Endometrial microvascular endothelial cells (primary cell): ENCODE data around the gene LAMB3. TPM values are rescaled to one million over a fixed set of nuclear protein-coding genes. Genes with fewer than 3 reads are reported as not detected.
"Not testable (repeated sequence)": the region's sequence is repeated elsewhere in the genome, so short reads cannot be mapped to it uniquely, and the experiment has no call there.

Experiments
- in situ Hi-C: cut with HindIII; loops from 2 replicates; pipeline ENCODE4 v1.10.0; 2017; ENCODE audit warnings: low sequenced_read_pairs, low pct_unique_long_range_greater_than_20kb; ENCODE audit errors: inconsistent ontology term
- total RNA-seq: library from RNA; depleted of rRNA; stranded (reverse); fragments of >200 nt; gene quantifications from one replicate; pipeline ENCODE4 v1.2.3, GENCODE V29; 2015; ENCODE audit errors: inconsistent ontology term

The LAMB3 gene
- 15.8 TPM for total RNA-seq

DNA sequence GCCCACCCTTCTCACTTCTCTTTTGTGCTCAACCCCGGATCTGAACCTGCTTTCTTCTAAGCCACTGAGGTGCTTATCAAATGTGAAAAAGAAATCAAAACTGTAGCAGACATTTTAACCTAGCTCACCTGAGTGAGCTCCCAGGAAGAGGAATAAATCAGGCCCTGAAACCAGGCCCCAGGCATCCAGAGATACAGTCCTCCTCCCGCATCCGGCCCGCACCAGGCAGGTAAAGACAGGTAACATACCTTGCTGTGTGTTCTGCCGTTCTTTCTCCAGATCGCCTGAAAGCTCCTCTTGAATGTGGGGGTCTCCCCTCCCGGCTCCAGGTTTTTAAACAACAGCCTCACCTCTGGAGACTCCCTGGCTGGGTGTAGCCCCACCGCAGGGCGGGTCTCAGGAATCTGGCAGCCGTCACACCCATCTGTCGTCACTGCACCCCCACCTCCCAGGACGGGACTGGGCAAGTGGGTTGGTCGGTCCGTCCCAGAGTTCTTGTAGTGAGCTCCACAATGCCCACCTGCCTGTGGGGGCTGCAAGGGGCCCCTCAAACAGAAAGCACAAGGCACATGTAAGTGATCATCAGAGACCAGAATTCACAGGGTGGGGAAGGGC, at the start of gene LAMB3:
Gene LAMB3 (minus strand): TSS at position 305 of the 615 bp plus-strand sequence. CDS start 1,481 bp downstream, outside the sequence.
- in situ Hi-C loops, result no loop called here

DNA sequence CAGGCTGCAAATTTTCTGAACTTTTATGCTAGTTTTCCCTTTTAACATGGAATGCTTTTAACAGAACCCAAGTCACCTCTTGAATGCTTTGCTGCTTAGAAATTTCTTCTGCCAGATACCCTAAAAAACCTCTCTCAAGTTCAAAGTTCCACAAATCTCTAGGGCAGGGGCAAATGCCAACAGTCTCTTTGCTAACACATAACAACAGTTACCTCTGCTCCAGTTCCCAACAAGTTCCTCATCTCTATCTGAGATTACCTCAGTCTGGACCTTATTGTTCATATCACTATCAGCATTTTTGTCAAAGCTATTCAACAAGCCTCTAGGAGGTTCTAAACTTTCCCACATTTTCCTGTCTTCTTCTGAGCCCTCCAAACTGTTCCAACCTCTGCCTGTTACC, 48.5 kb upstream of the LAMB3 start:
- in situ Hi-C loops, result not testable (repeated sequence)

DNA sequence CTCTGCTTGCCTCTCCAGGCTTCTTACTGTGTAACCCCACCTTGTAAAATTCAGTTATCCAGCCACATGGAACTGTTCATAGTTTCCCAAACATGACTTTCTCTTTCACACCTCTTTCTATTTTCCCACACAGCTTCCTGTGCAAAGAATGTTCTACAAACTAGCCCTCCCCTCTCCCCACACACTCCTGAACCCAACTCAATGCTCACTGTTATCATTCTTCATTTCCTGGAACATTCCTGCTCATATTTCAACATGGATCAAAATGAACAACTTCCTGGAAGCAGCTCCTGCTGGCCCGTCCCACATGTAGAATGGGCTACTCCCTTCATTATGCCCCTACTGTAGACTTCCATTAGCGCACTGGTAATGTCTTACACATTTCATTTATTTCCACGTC, 44.9 kb upstream of the LAMB3 start:
- in situ Hi-C loops, result no loop called here

DNA sequence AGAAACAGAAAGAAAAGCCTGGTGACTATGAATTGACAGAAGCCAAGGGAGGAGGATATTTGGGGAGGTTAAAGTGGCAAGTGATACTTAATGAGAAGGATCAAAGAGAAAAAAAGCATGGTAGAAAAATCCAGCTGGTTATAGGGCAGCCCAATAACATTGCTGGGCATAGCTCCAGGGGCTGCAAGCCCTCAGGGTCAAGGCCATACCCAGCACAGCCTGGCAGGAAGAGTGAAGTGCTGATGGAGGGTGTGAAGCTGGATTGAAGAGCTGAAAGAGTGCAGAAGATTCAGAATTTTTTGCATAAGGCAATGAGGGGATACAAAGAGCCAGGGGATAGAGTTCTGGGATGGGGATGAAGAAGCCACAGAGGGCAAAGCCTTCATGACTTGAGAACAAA, 44.4 kb upstream of the LAMB3 start:
- in situ Hi-C loops, result no loop called here

DNA sequence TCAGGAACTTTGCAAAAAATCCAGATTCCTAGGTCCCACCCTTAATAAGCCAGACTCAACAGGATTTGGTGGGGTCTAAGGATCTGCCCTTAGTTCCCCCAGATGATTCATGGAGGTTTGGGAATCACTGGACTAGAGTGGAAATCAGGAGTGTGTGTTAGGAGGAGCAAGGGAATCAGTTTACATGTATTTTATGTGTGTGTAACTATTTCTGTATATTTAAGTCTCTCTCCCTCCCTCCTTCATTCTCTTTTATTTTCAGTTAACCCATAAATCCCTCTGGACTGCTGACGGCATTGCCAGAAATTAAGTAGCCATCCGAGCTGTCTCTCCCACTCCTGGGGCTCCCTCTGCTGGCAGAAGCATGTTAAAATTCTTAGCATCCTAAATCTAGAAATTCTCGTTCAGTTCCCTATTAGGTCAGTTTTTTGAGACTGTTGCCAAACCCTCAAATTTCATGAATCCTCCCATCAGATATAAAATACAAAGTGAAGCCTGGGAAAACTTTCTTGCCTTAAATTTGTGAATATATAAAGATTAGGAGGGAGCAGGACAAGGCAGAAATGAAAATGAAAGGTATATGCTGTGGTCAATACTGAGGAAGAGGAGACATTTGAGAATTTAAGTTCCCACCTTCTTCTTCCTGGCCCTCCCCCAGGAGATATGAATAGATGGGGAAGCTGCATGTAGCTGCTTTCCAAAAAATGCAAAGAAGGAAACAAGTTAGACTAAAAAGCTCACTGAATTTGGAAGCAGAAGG, 40.7 kb upstream of the LAMB3 start:
- in situ Hi-C loops, result no loop called here

DNA sequence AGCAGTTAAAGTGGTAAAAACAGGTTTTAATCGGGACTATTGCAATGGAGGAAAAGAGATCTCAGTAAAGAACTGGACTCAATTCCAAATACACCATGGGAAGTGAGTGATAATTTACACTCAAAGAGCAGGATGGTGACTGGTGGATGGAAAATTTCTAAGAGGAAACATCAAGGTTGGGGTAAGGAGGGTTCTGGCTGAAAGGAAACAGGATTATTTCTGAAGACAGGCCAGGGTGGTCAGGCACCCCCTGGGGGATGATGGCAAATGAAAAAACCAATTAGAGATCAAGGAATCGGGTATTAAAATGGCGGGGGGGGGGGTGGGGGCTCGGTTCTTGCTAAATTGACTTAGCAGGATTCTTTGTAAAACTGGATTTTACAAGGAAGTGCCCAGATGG, 40.1 kb upstream of the LAMB3 start:
- in situ Hi-C loops, result no loop called here

DNA sequence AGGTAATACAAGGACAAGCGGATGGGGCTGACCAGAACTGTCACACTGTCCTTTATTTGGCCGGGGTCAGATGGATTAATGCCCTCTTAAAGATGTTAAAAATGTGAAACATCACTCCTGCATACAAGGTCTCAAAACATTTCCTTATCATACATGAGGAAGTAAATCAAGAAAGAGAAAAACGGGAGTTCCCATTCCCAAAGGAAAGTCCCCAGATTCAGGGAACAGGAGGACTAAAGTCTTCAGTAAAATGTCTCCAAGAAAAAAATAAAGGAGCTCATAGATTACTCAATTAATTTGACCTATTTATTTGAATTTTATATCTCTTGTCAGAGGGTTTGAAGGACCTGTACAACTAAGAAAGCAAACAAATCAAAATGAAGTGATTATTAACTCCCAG, 39.0 kb upstream of the LAMB3 start:
- in situ Hi-C loops, result no loop called here

DNA sequence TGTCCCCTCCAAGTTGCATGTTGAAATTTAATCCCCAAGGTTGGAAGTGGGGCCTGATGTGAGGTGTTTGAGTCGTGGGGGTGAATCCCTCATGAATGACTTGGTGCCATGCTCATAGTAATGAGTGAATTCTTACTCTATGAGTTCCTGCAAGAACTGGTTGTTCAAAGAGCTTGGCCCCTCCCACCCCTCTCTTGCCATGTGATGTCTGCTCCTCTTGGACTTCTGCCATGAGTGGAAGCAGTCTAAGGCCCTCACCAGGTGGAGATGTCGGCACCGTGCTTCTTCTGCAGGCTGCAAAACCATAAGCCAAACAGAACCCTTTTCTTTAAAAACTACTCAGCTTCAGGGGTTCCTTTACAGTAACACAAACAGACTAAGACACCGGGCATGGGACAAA, 37.3 kb upstream of the LAMB3 start:
- in situ Hi-C loops, result no loop called here

DNA sequence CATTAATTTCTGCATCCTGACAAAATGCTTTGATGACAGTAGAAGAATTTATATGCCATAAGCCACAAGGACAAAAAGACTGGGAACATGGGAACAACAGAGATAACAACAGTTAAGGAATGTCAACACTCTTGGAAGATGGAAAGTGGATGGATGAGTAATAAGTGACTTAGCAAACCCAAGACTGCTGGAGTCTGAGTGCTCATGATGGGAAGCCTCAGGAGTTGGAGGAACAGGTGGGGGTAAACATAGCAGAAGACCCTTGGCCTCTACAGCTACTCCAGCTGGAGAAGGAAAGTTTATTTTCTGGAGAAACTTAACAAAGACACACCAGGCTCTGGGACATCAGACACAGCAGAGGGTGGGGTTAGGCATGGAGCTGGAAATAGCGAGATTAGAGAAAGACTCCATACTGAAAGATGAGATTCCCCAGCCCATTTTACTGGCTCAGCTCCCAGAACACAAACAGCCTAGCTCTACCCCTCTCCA, 36.6 kb upstream of the LAMB3 start:
- in situ Hi-C loops, result no loop called here

DNA sequence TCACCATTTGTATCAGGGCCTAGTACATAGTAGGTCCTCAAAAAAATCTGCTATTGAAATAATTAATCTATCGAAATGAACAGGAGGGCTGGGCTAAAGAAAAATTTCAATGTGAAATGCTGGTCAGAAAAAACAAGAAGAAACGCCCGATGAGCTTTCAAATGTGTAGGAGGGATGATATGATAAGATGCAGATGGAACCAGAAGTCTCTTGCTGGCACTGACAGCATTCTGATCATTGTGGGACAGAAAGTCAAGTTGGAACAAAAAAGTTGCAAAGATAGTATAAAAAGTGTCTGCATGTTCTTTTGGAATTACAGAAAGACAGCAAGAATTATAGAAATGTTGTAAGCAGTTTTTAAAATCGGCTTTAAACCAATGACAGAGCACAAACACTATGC, 34.1 kb upstream of the LAMB3 start:
- in situ Hi-C loops, result no loop called here

DNA sequence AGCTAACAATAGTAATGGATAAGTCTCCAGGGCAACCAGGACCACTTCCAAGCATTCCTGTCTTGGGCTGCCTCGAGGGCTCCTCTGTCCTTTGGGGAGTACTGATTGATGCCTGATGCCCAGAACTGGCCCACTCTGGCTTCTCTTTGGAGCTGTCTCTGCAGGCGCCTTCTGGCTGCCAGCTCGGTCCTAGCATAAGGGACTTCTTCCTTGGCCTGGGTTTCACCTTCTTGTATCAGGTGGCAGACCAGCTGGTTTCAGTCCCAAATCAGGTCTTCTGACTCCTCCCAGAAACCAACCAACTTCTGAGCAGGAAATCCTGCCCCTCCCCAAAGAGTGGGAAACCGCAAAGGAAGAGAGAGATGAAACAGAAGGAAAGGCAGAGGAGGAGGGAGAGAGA, 33.6 kb upstream of the LAMB3 start:
- in situ Hi-C loops, result no loop called here

DNA sequence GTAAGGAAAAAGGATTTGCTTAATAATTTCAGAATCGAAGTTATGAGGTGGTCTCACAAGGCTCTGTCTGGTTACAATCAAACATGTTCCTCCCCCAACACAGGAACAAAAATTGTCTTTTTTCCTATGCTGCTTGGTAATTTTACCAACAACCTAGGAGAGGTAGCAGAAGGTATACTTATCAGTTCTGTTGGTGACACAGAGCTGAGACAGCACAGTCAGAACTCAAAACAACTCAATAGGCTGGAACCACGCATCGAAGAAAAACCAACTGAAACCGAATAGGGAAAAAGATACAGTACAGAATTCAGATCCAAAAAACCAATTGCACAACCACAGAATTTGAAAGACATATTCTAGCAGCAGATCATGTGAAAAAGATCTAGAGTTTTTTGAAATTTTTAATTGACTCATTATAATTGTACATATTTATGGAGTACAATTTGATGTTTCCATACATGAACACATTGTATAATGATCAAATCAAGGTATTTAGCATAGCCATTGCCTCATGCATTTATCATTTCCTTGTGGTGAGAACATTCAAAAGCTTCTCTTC, 26.8 kb upstream of the LAMB3 start:
- in situ Hi-C loops, result no loop called here

DNA sequence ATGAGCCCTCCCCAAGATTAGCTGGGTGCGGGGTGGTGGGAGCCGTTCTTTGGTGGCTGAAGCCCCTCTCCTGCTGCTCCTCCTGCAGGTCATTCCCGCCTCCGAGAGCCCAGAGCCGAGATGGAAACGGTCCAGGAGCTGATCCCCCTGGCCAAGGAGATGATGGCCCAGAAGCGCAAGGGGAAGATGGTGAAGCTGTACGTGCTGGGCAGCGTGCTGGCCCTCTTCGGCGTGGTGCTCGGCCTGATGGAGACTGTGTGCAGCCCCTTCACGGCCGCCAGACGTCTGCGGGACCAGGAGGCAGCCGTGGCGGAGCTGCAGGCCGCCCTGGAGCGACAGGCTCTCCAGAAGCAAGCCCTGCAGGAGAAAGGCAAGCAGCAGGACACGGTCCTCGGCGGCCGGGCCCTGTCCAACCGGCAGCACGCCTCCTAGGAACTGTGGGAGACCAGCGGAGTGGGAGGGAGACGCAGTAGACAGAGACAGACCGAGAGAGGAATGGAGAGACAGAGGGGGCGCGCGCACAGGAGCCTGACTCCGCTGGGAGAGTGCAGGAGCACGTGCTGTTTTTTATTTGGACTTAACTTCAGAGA, 23.4 kb upstream of the LAMB3 start:
- in situ Hi-C loops, result no loop called here

DNA sequence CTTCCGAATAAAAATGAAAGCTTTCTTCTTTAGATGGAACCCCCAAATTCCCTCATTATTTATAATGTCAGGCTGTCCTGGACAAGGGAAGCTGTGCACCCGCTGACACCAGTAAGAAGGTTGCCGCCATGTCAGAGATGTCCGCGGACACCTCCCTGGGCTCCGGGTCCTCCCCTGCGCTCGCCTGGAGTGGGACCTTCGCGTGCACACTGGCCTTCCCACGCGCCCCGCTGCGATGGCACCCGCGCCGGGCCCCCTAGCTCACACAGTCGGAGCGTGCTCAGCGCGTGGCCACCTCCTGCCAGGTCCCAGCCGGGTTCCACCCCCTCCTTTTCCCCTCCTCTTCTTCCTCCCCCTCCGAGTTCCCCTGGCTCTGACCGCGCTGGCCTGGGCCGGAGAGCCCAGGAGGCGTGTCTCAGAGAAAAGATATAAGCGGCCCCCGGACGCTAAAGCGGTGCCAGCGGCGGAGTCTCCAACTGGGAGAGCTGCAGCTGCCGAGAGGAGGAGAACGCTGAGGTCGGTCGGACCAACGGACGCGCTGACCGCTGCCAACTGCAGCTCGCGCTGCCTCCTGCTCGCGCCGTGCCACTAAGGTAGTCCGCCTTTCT, 22.8 kb upstream of the LAMB3 start, which contains the start of gene G0S2:
Gene G0S2 (plus strand): TSS at position 456 of the 608 bp plus-strand sequence. CDS start 273 bp downstream, outside the sequence.
- in situ Hi-C loops, result no loop called here

DNA sequence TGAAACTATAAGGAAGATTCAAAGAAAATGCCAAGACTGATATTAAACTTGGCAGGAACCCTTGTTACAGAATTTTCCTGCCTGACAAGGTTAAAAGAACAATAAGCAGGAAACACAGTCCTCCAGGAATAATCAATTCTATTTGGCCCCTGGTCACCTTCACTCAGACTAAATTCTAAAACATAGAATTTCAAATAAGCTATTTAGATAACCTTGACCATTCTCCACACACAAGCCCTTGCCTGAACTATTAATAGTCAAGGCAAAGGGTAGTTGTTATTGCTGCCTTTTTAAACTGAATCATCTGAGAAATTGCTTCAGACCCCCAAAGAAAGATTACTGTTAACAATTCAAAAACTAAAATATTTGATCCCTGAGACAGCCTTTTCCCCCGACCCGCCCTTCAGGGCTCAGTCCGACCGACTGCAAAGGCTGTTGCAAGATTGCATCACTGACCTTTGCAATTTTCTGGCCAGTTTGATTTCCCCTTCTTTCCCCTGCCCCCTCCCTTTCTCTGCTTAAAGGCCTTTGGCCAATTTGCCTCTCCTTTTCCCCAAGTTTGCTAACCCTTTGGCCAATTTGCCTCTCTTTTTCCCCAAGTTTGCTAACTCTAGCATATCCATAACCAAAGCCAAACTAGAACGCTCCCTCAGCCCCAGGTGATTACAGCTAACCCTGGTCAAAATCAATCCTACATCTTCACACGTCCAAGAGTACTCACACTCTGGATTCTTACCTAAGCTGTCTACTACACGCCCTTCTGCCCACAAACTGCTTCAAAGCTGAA, 21.6 kb upstream of the LAMB3 start:
- in situ Hi-C loops, result no loop called here

DNA sequence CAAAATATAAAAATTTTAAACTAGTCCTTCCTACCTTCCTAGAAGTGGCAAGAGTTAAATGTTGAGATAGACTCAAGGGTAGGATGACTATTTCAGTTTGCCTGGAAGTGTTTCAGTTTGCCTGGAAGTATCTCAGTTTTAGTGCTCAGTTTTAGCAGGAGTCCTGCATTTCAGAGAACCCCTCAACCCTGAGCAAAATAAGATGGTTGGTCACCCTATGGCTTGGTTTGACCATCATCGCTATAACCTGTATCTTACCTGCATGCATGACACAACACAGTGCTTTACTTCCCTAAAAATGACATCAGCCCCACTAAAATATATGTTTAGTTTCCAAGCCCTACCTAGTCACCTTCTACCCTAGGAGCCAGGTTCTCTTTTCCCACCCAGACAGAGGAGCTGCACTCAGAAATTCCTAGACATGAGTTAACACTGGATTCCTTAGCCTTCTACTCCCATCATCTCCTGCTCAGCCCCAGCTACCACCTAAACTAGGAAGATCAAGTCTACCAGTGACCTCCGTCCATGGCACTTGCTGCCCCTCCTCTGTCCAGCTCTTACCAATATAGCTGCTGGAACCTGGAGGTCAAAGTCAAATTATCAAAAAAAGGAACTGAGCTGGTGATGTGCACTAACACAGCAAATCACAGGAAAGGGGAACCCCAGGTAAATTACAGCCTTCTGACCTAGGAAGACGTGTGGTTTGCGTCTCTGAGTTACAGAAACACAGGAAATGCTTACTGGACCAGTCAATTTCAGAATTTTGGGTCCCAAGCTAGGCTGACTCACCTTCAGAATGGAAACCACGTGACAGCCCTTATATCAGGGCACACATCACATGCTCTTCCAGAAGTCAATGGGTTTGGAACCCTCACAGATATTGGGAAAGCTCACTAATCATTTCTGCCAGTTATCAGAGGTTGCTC, 20.7 kb upstream of the LAMB3 start:
- in situ Hi-C loops, result no loop called here

DNA sequence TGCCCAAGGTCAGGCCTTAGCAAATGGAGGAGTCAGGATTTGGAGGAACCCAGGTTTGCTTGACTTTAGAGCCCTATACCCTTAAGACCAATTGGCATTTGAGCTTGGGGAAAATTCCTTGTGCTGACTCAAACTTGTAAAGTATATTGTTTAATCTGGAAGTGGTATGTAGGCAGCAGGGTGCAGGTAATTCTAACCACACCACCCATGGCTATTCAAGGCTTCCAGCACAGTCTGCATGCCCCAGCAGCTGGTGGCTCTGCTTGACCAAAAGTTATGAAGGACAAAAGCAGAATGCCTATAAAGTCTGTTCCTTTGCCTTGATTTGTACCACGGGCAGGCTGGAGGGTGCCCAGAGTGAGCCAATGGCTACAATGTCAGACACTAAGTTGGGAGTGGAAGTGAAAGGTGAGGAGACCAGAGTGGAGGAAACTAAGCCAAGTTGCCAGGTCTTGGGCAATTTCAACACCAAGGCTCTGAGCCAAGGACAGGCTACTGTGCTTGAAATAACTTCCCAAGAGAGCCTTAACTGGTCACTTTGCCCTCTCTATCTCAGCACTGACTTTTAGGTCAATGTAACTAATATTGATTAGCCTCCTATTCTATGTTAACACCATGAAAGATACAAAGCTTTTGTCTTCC, 18.3 kb upstream of the LAMB3 start:
- in situ Hi-C loops, result no loop called here
